ENCODE measurements around the gene MYO19. TPM values are rescaled to one million over a fixed set of nuclear protein-coding genes. Genes with fewer than 3 reads are reported as not detected.

The MYO19 gene
- total RNA-seq, 2 donors from 2014 or later: 43.9 to 66.7 TPM

DNA sequence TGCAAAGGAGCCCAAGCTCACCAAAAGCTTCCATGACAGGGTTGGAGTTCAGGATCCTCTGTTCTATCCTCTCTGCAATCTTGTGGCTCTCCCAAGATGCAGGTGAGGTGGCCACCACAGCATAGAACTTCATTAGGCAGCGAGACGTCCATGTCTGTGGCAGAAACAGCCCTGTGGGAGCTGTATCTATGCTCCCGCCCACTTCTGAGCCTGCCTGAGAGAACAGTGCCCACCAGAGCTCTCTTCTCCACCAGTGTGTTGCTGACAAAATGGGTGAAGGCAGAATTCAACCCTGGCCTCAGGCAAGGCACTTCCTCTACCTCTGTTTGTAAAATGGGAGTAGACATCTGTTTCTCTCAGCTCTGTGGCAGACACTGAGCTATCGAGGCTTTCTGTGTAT, 18.8 kb downstream of the MYO19 start:
- Histone ChIP-seq H3K9me3 (no peaks in the 10 kb centered on the region), H3K27ac (no peak overlapping the region), H3K4me1 (ENCODE audit: control insufficient read depth in 1 of 2, low read depth in 2 of 2) (no peaks in the 10 kb centered on the region), H3K36me3 (peaks cover 6% of the 10 kb centered on the region), H3K27me3 (replicated peaks; ENCODE audit: insufficient read depth) (no peaks in the 10 kb centered on the region), H3K4me3 (no peak overlapping the region)
- ATAC-seq (ENCODE audit: insufficient number of reproducible peaks, low FRiP score, low read depth) (no peak), DNase-seq (ENCODE audit: low spot score) (no peak)
- TF ChIP-seq, protein P1, sequence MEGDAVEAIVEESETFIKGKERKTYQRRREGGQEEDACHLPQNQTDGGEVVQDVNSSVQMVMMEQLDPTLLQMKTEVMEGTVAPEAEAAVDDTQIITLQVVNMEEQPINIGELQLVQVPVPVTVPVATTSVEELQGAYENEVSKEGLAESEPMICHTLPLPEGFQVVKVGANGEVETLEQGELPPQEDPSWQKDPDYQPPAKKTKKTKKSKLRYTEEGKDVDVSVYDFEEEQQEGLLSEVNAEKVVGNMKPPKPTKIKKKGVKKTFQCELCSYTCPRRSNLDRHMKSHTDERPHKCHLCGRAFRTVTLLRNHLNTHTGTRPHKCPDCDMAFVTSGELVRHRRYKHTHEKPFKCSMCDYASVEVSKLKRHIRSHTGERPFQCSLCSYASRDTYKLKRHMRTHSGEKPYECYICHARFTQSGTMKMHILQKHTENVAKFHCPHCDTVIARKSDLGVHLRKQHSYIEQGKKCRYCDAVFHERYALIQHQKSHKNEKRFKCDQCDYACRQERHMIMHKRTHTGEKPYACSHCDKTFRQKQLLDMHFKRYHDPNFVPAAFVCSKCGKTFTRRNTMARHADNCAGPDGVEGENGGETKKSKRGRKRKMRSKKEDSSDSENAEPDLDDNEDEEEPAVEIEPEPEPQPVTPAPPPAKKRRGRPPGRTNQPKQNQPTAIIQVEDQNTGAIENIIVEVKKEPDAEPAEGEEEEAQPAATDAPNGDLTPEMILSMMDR (IDR thresholded peaks at IDR 0.05): no peak

DNA sequence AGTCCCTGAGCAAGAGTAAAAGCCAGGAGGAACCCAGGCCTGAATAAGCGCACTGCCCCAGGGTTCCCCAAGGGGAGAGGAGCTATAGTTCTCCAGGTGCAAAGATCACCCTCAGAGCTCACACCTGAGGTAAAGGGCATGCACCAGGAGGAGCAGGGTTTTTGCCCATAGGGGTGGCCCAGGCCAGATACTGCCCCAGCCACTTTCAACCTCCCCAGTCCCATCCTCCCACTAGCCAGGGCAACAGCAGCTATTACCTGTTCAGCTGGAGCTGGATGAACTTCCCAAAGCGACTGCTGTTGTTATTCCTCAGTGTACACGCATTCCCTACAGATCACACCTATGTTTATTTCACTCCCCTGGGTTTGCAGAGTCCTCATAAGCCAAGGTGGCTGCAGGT, 19.8 kb downstream of the MYO19 start:
- Histone ChIP-seq H3K27me3 (replicated peaks; ENCODE audit: insufficient read depth) (no peaks in the 10 kb centered on the region), H3K4me1 (ENCODE audit: control insufficient read depth in 1 of 2, low read depth in 2 of 2) (no peaks in the 10 kb centered on the region), H3K4me3 (no peak overlapping the region), H3K27ac (no peak overlapping the region), H3K9me3 (no peaks in the 10 kb centered on the region), H3K36me3 (peaks cover 7% of the 10 kb centered on the region)
- ATAC-seq (ENCODE audit: insufficient number of reproducible peaks, low FRiP score, low read depth) (no peak), DNase-seq (ENCODE audit: low spot score) (no peak)
- TF ChIP-seq, protein P1 (IDR thresholded peaks at IDR 0.05): no peak

DNA sequence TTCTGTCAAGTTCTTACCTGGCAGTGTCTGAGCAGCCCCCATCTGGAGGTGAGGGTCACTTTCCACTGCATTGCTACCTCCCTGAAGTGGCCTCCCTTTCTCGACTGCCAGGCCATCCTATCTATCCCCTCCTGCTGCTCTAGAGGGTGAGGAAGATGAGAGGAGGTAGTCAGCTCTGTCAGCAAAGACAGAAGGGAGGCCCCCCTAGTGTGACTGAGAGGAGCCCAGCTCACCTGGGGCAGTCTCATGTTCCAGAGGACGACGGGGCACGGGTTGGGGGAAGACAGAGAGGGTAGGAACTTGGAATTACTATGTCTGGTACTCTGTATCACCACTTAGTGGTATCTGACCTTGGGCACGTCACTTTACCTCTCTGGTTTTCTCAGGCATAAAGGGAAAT, 22.0 kb downstream of the MYO19 start:
- H3K9me3 ChIP-seq: no peaks in the 10 kb centered on the region
- no peak for DNase-seq (ENCODE audit: low spot score)

DNA sequence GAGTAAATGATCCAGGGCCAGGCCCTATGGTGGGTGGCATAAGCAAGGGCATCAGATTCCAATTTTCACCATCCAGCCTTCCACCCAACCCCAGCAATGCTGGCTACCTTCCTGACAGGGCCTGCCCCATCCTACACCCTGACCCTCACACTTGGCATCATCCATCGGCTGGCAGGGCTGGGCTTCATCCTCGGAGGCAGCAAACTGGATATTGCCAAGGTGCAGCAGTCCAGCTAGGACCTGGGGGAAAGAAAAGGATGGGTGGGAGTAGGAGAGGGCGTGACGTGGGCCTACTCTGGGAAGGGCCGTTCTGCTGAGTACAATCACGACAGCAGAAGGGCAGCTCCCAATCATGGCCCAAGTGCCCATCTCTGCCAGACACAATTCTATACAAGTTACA, 23.5 kb downstream of the MYO19 start:
- TF ChIP-seq, protein P1 (IDR thresholded peaks at IDR 0.05): no peak
- H3K9me3 ChIP-seq: no peaks in the 10 kb centered on the region
- DNase-seq (ENCODE audit: low spot score): no peak
- no peak for ATAC-seq (ENCODE audit: insufficient number of reproducible peaks, low FRiP score, low read depth)
- H3K27ac ChIP-seq: no peak overlapping the region
- H3K36me3 ChIP-seq: peaks cover 23% of the 10 kb centered on the region
- no peak overlapping the region for H3K4me3 ChIP-seq
- H3K27me3 ChIP-seq (replicated peaks; ENCODE audit: insufficient read depth): no peaks in the 10 kb centered on the region
- no peaks in the 10 kb centered on the region for H3K4me1 ChIP-seq (ENCODE audit: control insufficient read depth in 1 of 2, low read depth in 2 of 2)

More for the DNA sequence above, 22.0 kb downstream of the MYO19 start:
- H3K36me3 ChIP-seq: peaks cover 18% of the 10 kb centered on the region
- no peak overlapping the region for H3K4me3 ChIP-seq
- ATAC-seq (ENCODE audit: insufficient number of reproducible peaks, low FRiP score, low read depth): no peak
- TF ChIP-seq, protein P1 (IDR thresholded peaks at IDR 0.05): no peak
- H3K4me1 ChIP-seq (ENCODE audit: control insufficient read depth in 1 of 2, low read depth in 2 of 2): no peaks in the 10 kb centered on the region
- no peak overlapping the region for H3K27ac ChIP-seq
- H3K27me3 ChIP-seq (replicated peaks; ENCODE audit: insufficient read depth): no peaks in the 10 kb centered on the region

DNA sequence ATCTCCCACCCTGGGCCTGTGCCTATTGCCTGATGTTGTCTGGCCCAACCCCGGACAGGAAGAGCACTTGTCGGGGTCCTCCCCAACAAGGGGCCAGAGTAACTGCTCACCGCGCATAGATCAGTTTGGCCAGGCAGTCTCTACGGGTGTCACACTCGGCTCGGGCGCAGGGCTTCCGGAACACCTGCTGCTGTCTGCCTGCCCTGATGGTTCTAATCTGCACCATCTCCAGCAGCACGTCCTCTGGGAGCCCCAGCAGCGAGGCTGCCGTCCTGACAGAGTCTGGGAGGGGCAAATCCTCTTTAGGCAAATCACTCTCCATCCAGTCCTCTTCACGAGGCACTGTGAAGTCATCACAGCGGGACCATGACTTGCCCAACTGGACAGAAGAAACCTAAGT, 24.0 kb downstream of the MYO19 start:
- no peak overlapping the region for H3K4me3 ChIP-seq
- peaks cover 24% of the 10 kb centered on the region for H3K36me3 ChIP-seq
- H3K4me1 ChIP-seq (ENCODE audit: control insufficient read depth in 1 of 2, low read depth in 2 of 2): no peaks in the 10 kb centered on the region
- no peaks in the 10 kb centered on the region for H3K9me3 ChIP-seq
- DNase-seq (ENCODE audit: low spot score) (no peak), ATAC-seq (ENCODE audit: insufficient number of reproducible peaks, low FRiP score, low read depth) (no peak)
- no peaks in the 10 kb centered on the region for H3K27me3 ChIP-seq (replicated peaks; ENCODE audit: insufficient read depth)
- TF ChIP-seq, protein P1 (IDR thresholded peaks at IDR 0.05): no peak
- no peak overlapping the region for H3K27ac ChIP-seq
